Measurements from ENCODE around the gene PIF1. TPM values are rescaled to one million over a fixed set of nuclear protein-coding genes. Genes with fewer than 3 reads are reported as not detected.

The PIF1 gene
- polyA plus RNA-seq, 1 donor (not counting 4 experiments of a cell fraction or from before 2014, with no cell fraction given) = 7.6 TPM

- TF ChIP-seq CTCF (optimal IDR thresholded peaks at IDR 0.05 in 1 of 3, IDR thresholded peaks at IDR 0.05 in 1 of 3, conservative IDR thresholded peaks at IDR 0.05 in 1 of 3; ENCODE audit: extremely low read depth in 1 of 3, insufficient read depth in 2 of 3, low read length in 3 of 3) (no peak), EZH2 (IDR thresholded peaks at IDR 0.05; ENCODE audit: low read length) (no peak)
- no peak for DNase-seq (ENCODE audit: low read depth, low spot score)
- Histone ChIP-seq H3K9me3 (ENCODE audit: control insufficient read depth, low read depth, low read length) (no peaks in the 10 kb centered on the region), H3K4me1 (ENCODE audit: control insufficient read depth, extremely low read depth, insufficient read depth, low read length) (peaks cover 4% of the 10 kb centered on the region), H4K20me1 (ENCODE audit: control insufficient read depth, extremely low read depth, insufficient read depth, low read length) (no peaks in the 10 kb centered on the region), H3K4me2 (ENCODE audit: control insufficient read depth, extremely low read depth, insufficient read depth, low read depth, low read length) (no peak overlapping the region), H2AFZ (ENCODE audit: control insufficient read depth, low read length) (no peak overlapping the region), H3K9me1 (ENCODE audit: control insufficient read depth, extremely low read depth, insufficient read depth, low read length) (no peaks in the 10 kb centered on the region), H3K4me3 (ENCODE audit: control insufficient read depth in 2 of 3, extremely low read depth in 1 of 3, insufficient read depth in 2 of 3, low read depth in 1 of 3, low read length in 3 of 3) (no peak overlapping the region), H3K9ac (ENCODE audit: control insufficient read depth, extremely low read depth, insufficient read depth, low read length) (no peak overlapping the region), H3K27me3 (ENCODE audit: control insufficient read depth, extremely low read depth, insufficient read depth, low read length) (no peaks in the 10 kb centered on the region), H3K79me2 (ENCODE audit: control insufficient read depth, insufficient read depth, low read length) (no peaks in the 10 kb centered on the region), H3K27ac (ENCODE audit: control insufficient read depth, insufficient read depth, low read length) (no peak overlapping the region), H3K36me3 (ENCODE audit: control insufficient read depth in 2 of 2, extremely low read depth in 1 of 2, insufficient read depth in 2 of 2, low read length in 2 of 2) (peaks cover 0 to 3% of the 10 kb centered on the region in 2 experiments)
- dilution Hi-C loops (cut with MboI; ENCODE audit: extremely low pct_ligation_motif_present, low sequenced_read_pairs) = no loop called here
- FAIRE-seq = no peak
Observed at GRCh38 chr15:64813075-64813474, 12.4 kb downstream of the PIF1 start.

GRCh38 chr15:64810497-64811326, 14.7 kb downstream of the PIF1 start:
- peaks cover 4% of the 10 kb centered on the region for H3K4me1 ChIP-seq (ENCODE audit: control insufficient read depth, extremely low read depth, insufficient read depth, low read length)
- no peaks in the 10 kb centered on the region for H3K27me3 ChIP-seq (ENCODE audit: control insufficient read depth, extremely low read depth, insufficient read depth, low read length)
- H3K9me1 ChIP-seq (ENCODE audit: control insufficient read depth, extremely low read depth, insufficient read depth, low read length) = no peaks in the 10 kb centered on the region
- no peak for TF ChIP-seq EZH2 (IDR thresholded peaks at IDR 0.05; ENCODE audit: low read length)
- no peak for TF ChIP-seq CTCF (optimal IDR thresholded peaks at IDR 0.05 in 1 of 3, IDR thresholded peaks at IDR 0.05 in 1 of 3, conservative IDR thresholded peaks at IDR 0.05 in 1 of 3; ENCODE audit: extremely low read depth in 1 of 3, insufficient read depth in 2 of 3, low read length in 3 of 3)
- H3K4me3 ChIP-seq (ENCODE audit: control insufficient read depth in 2 of 3, extremely low read depth in 1 of 3, insufficient read depth in 2 of 3, low read depth in 1 of 3, low read length in 3 of 3) = no peak overlapping the region
- H3K79me2 ChIP-seq (ENCODE audit: control insufficient read depth, insufficient read depth, low read length) = no peaks in the 10 kb centered on the region
- dilution Hi-C loops (cut with MboI; ENCODE audit: extremely low pct_ligation_motif_present, low sequenced_read_pairs) = no loop called here
- FAIRE-seq (no peak), DNase-seq (ENCODE audit: low read depth, low spot score) (no peak)
- H3K4me2 ChIP-seq (ENCODE audit: control insufficient read depth, extremely low read depth, insufficient read depth, low read depth, low read length) = no peak overlapping the region
- no peak overlapping the region for H2AFZ ChIP-seq (ENCODE audit: control insufficient read depth, low read length)
- no peaks in the 10 kb centered on the region for H4K20me1 ChIP-seq (ENCODE audit: control insufficient read depth, extremely low read depth, insufficient read depth, low read length)
- no peak overlapping the region for H3K27ac ChIP-seq (ENCODE audit: control insufficient read depth, insufficient read depth, low read length)
- no peaks in the 10 kb centered on the region for H3K36me3 ChIP-seq (ENCODE audit: control insufficient read depth in 2 of 2, extremely low read depth in 1 of 2, insufficient read depth in 2 of 2, low read length in 2 of 2)
- H3K9ac ChIP-seq (ENCODE audit: control insufficient read depth, extremely low read depth, insufficient read depth, low read length) = no peak overlapping the region
- H3K9me3 ChIP-seq (ENCODE audit: control insufficient read depth, low read depth, low read length) = no peaks in the 10 kb centered on the region
